ENCODE data around the gene SDC3. TPM values are rescaled to one million over a fixed set of nuclear protein-coding genes. Genes with fewer than 3 reads are reported as not detected.

SDC3 gene
- total and polyA plus RNA-seq, 5 donors from 2014 or later: 0.12 TPM; not detected in 4

- Mint-ChIP-seq H3K4me1 (peaks cover 0 to 13% (median 2%) of the 10 kb centered on the region in 4 donors), H3K9me3 (no peaks in the 10 kb centered on the region), H3K4me3 (peak overlapping the region in 1 of 4 donors; percentile 51), H3K27ac (peak overlapping the region in 1 of 3 donors; percentile 76), H3K36me3 (no peaks in the 10 kb centered on the region), H3K27me3 (peaks cover 37% of the 10 kb centered on the region)
- no peak overlapping the region for H3K4me3 ChIP-seq (ENCODE audit: low read depth, low read length)
- H3K27me3 ChIP-seq (ENCODE audit: control insufficient read depth, insufficient read depth, low read length): peaks cover 12% of the 10 kb centered on the region
- DNase-seq (no peak), ATAC-seq (ENCODE audit: low read depth in 2 of 2) (no peak)
- no peak overlapping the region for H3K27ac ChIP-seq (ENCODE audit: insufficient read depth, low read length, poor library complexity, severe bottlenecking)
- H3K36me3 ChIP-seq (ENCODE audit: control insufficient read depth, insufficient read depth, low read length): no peaks in the 10 kb centered on the region
- no peaks in the 10 kb centered on the region for H3K9me3 ChIP-seq (ENCODE audit: control insufficient read depth in 2 of 2, low read length in 2 of 2)
- H3K4me1 ChIP-seq (ENCODE audit: control insufficient read depth, insufficient read depth, low read length, poor library complexity, severe bottlenecking): peaks cover 8% of the 10 kb centered on the region
These were observed 5.1 kb downstream of the SDC3 start for GRCh38 chr1:30903343-30904034.

GRCh38 chr1:30902593-30903290, 5.8 kb downstream of the SDC3 start:
- H3K4me1 ChIP-seq (ENCODE audit: control insufficient read depth, insufficient read depth, low read length, poor library complexity, severe bottlenecking): peaks cover 4% of the 10 kb centered on the region
- H3K4me3 ChIP-seq (ENCODE audit: low read depth, low read length): no peak overlapping the region
- no peak overlapping the region for H3K27ac Mint-ChIP-seq
- DNase-seq (no peak), ATAC-seq (ENCODE audit: low read depth in 2 of 2) (no peak)
- H3K9me3 Mint-ChIP-seq: no peaks in the 10 kb centered on the region
- peaks cover 12% of the 10 kb centered on the region for H3K27me3 ChIP-seq (ENCODE audit: control insufficient read depth, insufficient read depth, low read length)
- no peaks in the 10 kb centered on the region for H3K9me3 ChIP-seq (ENCODE audit: control insufficient read depth in 2 of 2, low read length in 2 of 2)
- no peaks in the 10 kb centered on the region for H3K36me3 Mint-ChIP-seq
- no peaks in the 10 kb centered on the region for H3K36me3 ChIP-seq (ENCODE audit: control insufficient read depth, insufficient read depth, low read length)
- no peak overlapping the region for H3K4me3 Mint-ChIP-seq
- H3K27me3 Mint-ChIP-seq: peaks cover 37% of the 10 kb centered on the region
- H3K27ac ChIP-seq (ENCODE audit: insufficient read depth, low read length, poor library complexity, severe bottlenecking): no peak overlapping the region
- H3K4me1 Mint-ChIP-seq: peaks cover 0 to 12% (median 2%) of the 10 kb centered on the region in 4 donors

- Histone ChIP-seq H3K4me3 (ENCODE audit: low read depth, low read length) (no peak overlapping the region), H3K4me1 (ENCODE audit: control insufficient read depth, insufficient read depth, low read length, poor library complexity, severe bottlenecking) (no peaks in the 10 kb centered on the region), H3K27ac (ENCODE audit: insufficient read depth, low read length, poor library complexity, severe bottlenecking) (no peak overlapping the region), H3K36me3 (ENCODE audit: control insufficient read depth, insufficient read depth, low read length) (no peaks in the 10 kb centered on the region), H3K27me3 (ENCODE audit: control insufficient read depth, insufficient read depth, low read length) (peaks cover 5% of the 10 kb centered on the region), H3K9me3 (ENCODE audit: control insufficient read depth in 2 of 2, low read length in 2 of 2) (no peaks in the 10 kb centered on the region)
- H3K27me3 Mint-ChIP-seq: peaks cover 29% of the 10 kb centered on the region
- no peak for ATAC-seq (ENCODE audit: low read depth in 2 of 2)
- H3K9me3 Mint-ChIP-seq: no peaks in the 10 kb centered on the region
- peaks cover 0 to 6% (median 0%) of the 10 kb centered on the region in 4 donors for H3K4me1 Mint-ChIP-seq
- H3K36me3 Mint-ChIP-seq: no peaks in the 10 kb centered on the region
- H3K27ac Mint-ChIP-seq: no peak overlapping the region
- no peak for DNase-seq
- H3K4me3 Mint-ChIP-seq: no peak overlapping the region
These were observed 6.6 kb downstream of the SDC3 start for GRCh38 chr1:30901798-30902581.

- H3K4me3 ChIP-seq (ENCODE audit: low read depth, low read length): no peak overlapping the region
- peaks cover 25% of the 10 kb centered on the region for H3K27me3 Mint-ChIP-seq
- H3K27ac ChIP-seq (ENCODE audit: insufficient read depth, low read length, poor library complexity, severe bottlenecking): no peak overlapping the region
- H3K4me3 Mint-ChIP-seq: no peak overlapping the region
- H3K36me3 ChIP-seq (ENCODE audit: control insufficient read depth, insufficient read depth, low read length): no peaks in the 10 kb centered on the region
- H3K9me3 ChIP-seq (ENCODE audit: control insufficient read depth in 2 of 2, low read length in 2 of 2): no peaks in the 10 kb centered on the region
- peaks cover 0 to 2% (median 0%) of the 10 kb centered on the region in 4 donors for H3K4me1 Mint-ChIP-seq
- H3K9me3 Mint-ChIP-seq: no peaks in the 10 kb centered on the region
- no peaks in the 10 kb centered on the region for H3K27me3 ChIP-seq (ENCODE audit: control insufficient read depth, insufficient read depth, low read length)
- no peak overlapping the region for H3K27ac Mint-ChIP-seq
- no peaks in the 10 kb centered on the region for H3K36me3 Mint-ChIP-seq
- DNase-seq (no peak), ATAC-seq (ENCODE audit: low read depth in 2 of 2) (no peak)
- H3K4me1 ChIP-seq (ENCODE audit: control insufficient read depth, insufficient read depth, low read length, poor library complexity, severe bottlenecking): no peaks in the 10 kb centered on the region
These were observed 7.5 kb downstream of the SDC3 start for GRCh38 chr1:30900931-30901560.

- no peaks in the 10 kb centered on the region for H3K4me1 Mint-ChIP-seq
- ATAC-seq (ENCODE audit: low read depth in 2 of 2): no peak
- no peak overlapping the region for H3K4me3 Mint-ChIP-seq
- H3K4me1 ChIP-seq (ENCODE audit: control insufficient read depth, insufficient read depth, low read length, poor library complexity, severe bottlenecking): no peaks in the 10 kb centered on the region
- H3K36me3 ChIP-seq (ENCODE audit: control insufficient read depth, insufficient read depth, low read length): no peaks in the 10 kb centered on the region
- no peak overlapping the region for H3K27ac Mint-ChIP-seq
- no peaks in the 10 kb centered on the region for H3K9me3 ChIP-seq (ENCODE audit: control insufficient read depth in 2 of 2, low read length in 2 of 2)
- no peak overlapping the region for H3K27ac ChIP-seq (ENCODE audit: insufficient read depth, low read length, poor library complexity, severe bottlenecking)
- no peaks in the 10 kb centered on the region for H3K27me3 ChIP-seq (ENCODE audit: control insufficient read depth, insufficient read depth, low read length)
- no peaks in the 10 kb centered on the region for H3K9me3 Mint-ChIP-seq
- no peak overlapping the region for H3K4me3 ChIP-seq (ENCODE audit: low read depth, low read length)
- H3K27me3 Mint-ChIP-seq: peaks cover 23% of the 10 kb centered on the region
- DNase-seq: no peak
- H3K36me3 Mint-ChIP-seq: no peaks in the 10 kb centered on the region
These were observed 8.1 kb downstream of the SDC3 start for GRCh38 chr1:30900486-30900885.

- Mint-ChIP-seq H3K4me3 (no peak overlapping the region), H3K27ac (peak overlapping the region in 1 of 3 donors; percentile 10), H3K9me3 (no peaks in the 10 kb centered on the region), H3K36me3 (no peaks in the 10 kb centered on the region), H3K4me1 (no peaks in the 10 kb centered on the region), H3K27me3 (peaks cover 20% of the 10 kb centered on the region)
- no peaks in the 10 kb centered on the region for H3K4me1 ChIP-seq (ENCODE audit: control insufficient read depth, insufficient read depth, low read length, poor library complexity, severe bottlenecking)
- DNase-seq (no peak), ATAC-seq (ENCODE audit: low read depth in 2 of 2) (no peak)
- H3K27me3 ChIP-seq (ENCODE audit: control insufficient read depth, insufficient read depth, low read length): no peaks in the 10 kb centered on the region
- H3K36me3 ChIP-seq (ENCODE audit: control insufficient read depth, insufficient read depth, low read length): no peaks in the 10 kb centered on the region
- H3K4me3 ChIP-seq (ENCODE audit: low read depth, low read length): no peak overlapping the region
- H3K9me3 ChIP-seq (ENCODE audit: control insufficient read depth in 2 of 2, low read length in 2 of 2): no peaks in the 10 kb centered on the region
- H3K27ac ChIP-seq (ENCODE audit: insufficient read depth, low read length, poor library complexity, severe bottlenecking): no peak overlapping the region
These were observed 8.8 kb downstream of the SDC3 start for GRCh38 chr1:30899577-30900389.

Data from CD4-positive, CD25-positive, alpha-beta regulatory T cell (primary cell).